SW 1271 (cell line): Measurements from ENCODE around the gene METTL26.

ENCODE experiments used
- DNase-seq, 2 experiments: peaks; one replicate each; lab custom pipeline; 2025; lab: John Stamatoyannopoulos, UW

Gene METTL26

GRCh38 chr16:595942-596735, 40.0 kb downstream of the METTL26 start:
- DNase-seq: no peak

- DNase-seq: no peak
Measured at GRCh38 chr16:595094-595528, 41.0 kb downstream of the METTL26 start.

DNA sequence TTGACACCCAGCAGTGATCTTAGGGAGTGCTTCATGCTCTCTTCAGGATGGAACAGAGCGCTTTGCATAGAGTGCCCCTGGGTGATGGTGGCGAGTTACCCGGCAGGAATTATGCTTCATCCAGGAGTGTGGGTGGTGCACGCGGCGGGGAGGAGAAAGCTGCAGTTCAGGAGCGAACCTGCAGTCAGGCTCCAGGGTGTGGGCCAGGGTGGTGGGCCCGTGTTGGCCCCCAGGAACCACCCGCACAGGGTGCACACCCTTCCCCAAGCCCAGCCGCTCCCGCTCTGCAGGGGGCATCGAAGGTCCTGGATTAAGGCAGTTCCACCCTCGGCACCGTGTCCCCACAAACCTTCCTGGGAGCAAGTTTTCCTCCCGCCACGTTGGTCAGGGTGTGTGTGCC, 42.3 kb downstream of the METTL26 start:
- DNase-seq: no peak

GRCh38 chr16:593406-593805, 42.7 kb downstream of the METTL26 start:
- DNase-seq: no peak

DNA sequence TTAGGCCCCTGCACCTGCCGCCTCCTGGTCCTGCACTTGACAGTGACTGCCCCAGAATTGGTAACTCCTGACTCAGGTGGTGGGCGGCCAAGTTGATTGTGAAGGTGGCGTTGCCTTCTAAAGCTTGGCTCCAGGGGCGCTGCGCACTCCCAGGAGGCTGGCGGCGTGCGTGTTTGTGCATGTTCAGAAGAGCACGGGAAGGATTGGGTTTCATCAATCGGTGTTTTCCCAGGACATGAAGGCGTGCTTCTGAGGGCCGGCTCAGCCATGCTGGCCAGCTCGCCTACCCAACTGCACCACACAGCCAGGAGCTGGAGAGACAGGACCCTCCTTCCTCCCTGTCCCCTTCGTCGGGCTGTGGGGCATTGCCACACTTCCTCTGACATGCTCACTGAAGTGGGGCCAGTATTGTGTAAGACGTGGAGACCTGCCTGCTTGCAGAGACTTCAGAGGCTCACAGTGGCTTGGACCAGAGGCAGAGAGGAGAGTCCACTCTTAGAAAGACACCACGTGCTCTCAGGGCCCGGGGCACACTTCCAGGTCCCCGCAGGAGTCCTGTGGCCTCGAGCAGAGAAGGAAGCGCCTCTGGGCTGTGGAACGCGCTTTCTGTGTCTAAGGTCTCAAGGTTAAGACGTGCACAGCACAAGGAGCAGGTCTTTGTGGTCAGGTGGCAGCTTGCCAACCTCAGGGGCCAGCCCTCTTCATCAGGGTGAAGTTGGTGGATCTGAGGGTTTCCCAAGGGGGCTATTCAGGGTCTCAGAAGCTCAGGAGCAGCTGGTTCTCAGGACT, 43.4 kb downstream of the METTL26 start:
- no peak for DNase-seq

- no peak for DNase-seq
Measured at GRCh38 chr16:591892-592517, 44.1 kb downstream of the METTL26 start.

- DNase-seq: no peak
Measured at GRCh38 chr16:591231-591630, 44.9 kb downstream of the METTL26 start.

DNA sequence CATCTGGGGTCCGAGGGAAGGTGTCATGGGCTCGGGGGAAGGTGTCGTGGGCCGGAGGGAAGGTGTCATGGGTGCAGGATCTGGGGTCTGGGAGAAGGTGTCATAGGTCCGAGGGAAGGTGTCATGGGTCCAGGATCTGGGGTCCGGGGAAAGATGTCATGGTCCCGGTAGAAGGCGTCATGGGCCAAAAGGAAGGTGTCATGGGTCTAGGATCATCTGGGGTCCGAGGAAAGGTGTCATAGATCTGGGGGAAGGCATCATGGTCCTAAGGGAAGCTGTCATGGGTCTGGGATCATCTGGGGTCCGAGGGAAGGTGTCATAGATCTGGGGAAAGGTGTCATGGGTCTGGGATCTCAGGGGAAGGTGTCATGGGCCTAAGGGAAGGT, 45.3 kb downstream of the METTL26 start:
- no peak for DNase-seq

- no peak for DNase-seq
Measured at GRCh38 chr16:590188-590814, 45.8 kb downstream of the METTL26 start.

DNA sequence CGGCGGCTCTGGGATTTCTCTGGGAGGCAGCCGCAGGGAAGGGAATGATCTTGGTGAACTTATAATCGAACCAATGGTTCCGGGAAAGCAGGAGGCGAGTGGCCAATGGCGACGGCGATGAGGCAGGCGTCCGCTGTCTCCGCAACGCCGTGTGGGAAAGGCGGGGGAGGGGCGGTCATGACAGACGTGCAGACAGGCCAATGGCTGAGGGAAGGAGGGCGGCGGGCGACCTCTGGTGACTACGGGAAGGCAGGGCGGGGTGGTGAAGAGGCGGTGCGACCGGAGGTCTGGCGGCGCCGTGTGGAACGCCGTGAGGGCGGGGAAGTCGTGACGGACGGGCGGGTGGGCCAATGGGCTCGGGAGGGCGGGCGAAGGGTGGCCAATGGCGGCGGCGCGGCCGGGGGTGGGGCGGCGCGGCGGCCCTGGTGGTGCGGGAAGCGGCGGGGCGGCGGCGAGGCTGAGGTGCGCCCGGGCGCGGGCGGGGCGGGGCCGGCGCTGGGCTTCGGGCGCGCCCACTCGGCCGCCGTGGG, 46.4 kb downstream of the METTL26 start, which contains the start of gene RAB40C:
RAB40C (plus strand) TSS at position 409 of the 530 bp plus-strand sequence. CDS start 226 bp downstream, outside the sequence.
- peak; percentile 52 to 90 for DNase-seq

DNA sequence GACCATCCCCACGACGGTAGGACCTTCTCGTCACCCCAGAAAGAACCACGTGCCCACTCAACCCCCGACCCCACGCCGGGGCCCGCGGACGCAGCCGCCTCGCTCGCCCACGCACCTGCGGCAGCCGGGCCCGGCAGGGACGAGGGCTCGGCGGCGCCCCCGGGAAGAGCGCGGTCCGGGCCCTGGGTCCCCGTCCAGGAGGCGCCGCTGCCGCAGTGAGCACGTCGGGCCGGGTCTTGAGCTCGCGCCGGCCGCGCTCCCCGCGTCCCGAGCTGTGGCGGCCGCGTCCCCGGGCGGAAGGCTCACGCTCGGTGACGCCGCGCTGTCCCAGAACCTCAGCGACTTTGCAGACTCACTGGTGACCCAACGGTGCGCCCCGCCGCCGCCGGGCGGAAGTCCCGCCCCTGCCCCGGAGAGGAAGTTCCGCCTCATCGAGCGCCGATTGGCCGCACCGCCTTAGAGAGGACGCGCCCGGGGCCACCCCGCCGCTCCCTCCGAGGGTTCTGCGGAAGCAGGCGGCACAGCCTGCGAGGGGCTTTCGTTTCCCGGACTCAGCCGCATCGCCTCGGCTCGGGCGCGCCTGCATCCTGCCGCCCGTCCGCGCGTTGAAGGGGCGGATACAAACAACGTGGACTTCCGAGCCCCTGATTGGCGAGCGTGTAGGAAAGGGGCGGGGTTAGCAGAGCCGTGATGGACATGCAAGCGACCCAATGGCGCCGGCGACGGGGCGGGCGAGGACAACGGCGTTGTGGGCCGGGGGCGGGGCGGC, 47.0 kb downstream of the METTL26 start:
- peak; percentile 67 to 89 for DNase-seq

DNA sequence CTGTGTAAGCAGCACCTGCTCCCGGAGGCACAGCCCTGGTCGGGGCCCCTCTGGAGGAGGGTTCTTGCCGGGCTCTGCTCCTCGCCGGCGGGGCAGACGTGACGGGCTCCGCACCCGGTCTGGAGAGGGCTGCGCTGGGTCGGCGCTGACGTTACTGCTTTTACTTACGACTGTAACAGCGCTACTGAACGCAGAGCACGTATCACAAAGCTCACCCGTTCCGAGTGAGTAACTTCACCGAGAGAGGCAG, 47.5 kb downstream of the METTL26 start:
- peak in 1 of 2 experiments; percentile 17 for DNase-seq

GRCh38 chr16:586645-587590, 49.2 kb downstream of the METTL26 start:
- no peak for DNase-seq

- no peak for DNase-seq
Measured at GRCh38 chr16:586047-586644, 50.0 kb downstream of the METTL26 start.

DNA sequence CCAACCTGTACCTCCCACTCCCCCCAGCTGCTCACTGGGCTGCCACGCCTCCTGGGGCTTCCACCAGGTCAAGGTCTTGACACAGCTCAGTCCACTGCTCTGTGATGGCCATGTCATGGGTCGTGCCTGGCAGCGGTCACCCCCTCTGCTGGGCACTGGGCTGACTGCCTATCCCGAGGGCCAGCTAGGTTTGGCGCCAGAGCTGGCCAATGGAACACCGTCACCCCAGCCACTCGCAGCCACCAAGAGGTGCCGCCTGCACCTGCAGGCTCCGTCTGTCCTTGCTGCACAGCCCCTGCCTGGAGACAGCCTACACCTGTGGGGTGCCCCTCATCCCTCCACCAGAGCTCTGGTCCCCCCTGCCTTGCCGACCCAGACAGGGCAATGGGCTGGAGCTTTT, 50.8 kb downstream of the METTL26 start:
- peak in 1 of 2 experiments; percentile 7 for DNase-seq
